GDM1 (cell line): ENCODE results near the gene TICRR.

ENCODE experiments used
- DNase-seq: peaks from one replicate; lab custom pipeline; 2025; lab: John Stamatoyannopoulos, UW

The TICRR gene

GRCh38 chr15:89654301-89654761 lies 79.1 kb downstream of the TICRR start:
- DNase-seq: no peak

GRCh38 chr15:89654847-89655805 lies 79.9 kb downstream of the TICRR start, which contains the start of gene KIF7:
TSS of gene KIF7 (minus strand) at chr15:89655467. CDS start at chr15:89652930, 2,537 bp downstream.
- no peak for DNase-seq

DNA sequence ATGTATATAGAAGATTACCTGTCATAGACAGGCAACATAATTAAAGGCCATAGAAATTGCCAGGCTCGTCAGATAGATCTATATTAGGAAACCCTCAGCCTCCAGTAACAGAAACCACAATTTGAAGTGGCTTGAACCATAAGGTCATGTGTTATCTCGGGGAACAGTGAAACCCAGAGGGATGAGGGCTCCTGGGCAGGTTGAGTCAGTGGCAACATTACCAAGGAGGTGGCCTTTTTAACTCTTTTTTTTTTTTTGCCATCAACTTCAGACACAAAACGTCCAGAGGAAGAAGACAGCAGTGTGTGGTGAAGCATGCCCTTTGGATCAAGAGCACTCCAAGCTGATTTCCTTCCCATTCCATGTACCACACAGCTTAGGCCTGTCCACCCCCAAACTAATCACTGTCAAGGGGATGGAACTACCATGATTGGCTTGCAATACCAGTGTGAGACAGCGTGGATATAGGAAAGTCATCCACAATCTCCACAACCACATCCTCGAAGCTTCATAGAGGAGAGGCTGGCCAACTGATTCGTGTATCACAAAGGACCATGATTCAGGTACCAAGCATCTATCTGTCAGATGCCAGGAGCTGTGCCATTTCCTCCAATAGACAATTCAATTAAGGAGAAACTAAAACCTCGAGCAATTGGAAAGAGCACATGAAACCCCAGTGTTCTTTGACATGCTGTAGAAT lies 81.0 kb downstream of the TICRR start:
- no peak for DNase-seq

GRCh38 chr15:89657686-89658200 lies 82.5 kb downstream of the TICRR start:
- DNase-seq: no peak

- DNase-seq: no peak
These were observed 84.0 kb downstream of the TICRR start for GRCh38 chr15:89659295-89659694.

DNA sequence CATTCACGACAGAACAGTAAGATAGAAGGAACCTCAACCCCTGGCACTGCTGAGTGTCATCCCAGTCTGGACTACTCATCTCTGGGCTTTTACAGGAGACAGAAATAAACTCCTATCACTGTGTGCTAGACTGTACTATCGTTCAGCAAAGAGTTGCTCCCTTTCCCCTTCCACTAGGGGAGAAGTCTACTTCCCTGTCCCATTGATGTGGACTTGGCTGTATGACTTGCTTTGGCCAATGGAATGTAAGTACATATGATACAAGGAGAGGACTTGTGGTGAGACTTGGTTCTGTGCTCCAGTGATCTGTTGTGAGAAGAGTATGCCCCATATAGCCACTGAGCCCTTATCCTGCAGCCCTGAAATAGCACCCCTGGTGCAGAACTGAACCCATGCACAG lies 85.3 kb downstream of the TICRR start:
- DNase-seq: no peak

- DNase-seq: no peak
These were observed 87.8 kb downstream of the TICRR start for GRCh38 chr15:89662893-89663626.

DNA sequence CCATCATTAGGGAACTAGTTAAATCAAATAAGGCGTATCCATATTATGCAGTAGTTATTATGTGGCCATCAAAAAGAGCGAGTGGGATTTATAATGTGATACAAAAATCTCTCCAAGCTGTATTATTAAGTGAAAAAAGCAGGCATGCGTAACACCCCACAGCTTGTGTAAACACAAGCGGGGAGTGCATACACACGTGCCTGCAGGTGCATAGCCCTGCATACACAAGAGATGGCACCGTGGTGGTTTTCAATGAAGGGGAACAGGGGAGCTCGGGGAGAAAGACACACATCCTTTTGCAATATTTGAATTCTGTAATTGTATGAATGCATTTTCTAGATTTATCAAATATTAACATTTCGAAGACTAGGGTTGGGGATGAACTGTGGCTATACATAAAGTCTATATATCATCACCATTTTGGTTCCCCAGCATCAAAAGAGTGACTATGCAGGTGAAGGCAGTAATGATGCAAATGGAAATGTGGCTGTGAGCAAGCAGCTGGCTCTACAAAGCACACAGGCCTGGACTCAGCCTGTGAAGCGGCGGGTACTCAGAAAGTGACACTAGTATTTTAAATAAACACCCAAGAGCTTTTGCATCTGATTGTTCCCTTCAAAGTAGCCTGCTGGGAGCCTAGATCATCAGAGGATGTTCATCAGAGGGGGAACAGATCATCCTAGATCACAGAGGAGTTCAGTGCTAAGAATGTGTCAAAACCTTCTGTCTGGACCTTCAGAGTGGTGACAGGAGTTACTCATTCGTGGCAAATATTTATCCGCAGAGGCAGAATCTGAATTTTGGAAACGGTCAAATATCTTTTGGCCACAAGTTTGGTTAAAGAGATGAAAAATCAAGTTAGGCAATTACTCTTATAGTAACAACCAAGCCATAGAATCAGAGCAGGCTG lies 89.4 kb downstream of the TICRR start:
- no peak for DNase-seq

GRCh38 chr15:89665449-89666181 lies 90.3 kb downstream of the TICRR start:
- DNase-seq: no peak

DNA sequence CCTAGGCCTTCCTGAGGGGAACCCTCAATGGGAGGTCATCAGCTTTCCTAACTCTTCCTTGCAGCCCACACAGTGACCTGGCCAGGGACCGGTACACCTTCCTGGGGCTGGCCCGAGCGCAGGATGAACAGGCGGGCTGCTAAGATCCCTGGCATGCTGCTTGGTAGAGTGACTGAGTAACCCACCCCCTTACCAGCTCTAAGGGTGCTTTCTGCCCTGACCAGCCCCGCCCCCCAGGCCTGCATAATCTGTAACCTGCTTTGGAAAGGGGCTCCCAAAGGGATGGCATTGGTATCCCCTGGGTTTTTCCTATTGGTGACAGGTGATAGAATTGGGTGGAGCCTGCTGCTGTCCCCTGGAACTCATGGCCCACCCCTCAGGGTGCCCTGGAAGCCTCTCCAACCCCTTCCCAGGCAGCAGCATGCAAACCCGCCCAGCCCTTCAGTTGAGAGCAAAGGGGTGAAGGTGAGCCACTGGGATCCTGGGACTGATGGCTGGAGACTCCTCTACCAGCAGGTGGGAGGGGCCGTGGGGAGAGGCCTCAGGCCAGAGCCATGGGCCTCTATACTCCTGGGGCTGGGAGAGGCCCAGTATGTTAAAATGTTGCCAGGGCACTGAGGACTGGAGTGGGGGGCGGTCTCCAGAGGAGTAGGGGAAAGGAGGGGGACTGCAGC lies 91.1 kb downstream of the TICRR start:
- no peak for DNase-seq

GRCh38 chr15:89666858-89667705 lies 91.8 kb downstream of the TICRR start:
- no peak for DNase-seq

DNA sequence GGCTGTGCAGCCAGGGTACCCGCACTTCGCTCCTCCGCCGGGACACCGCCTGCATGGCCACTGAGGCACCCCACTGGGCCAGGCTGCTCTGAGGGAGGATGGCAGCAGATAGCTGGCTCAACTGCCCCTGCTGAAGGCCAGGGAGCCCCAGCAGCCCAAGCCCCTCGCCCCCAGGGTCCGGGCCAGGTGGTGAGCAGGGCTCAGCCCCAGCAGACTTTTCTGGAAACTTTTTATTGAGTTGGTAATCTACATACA lies 92.4 kb downstream of the TICRR start:
- no peak for DNase-seq

- DNase-seq: no peak
These were observed 92.9 kb downstream of the TICRR start for GRCh38 chr15:89668171-89668570.

- DNase-seq: no peak
These were observed 94.1 kb downstream of the TICRR start for GRCh38 chr15:89669309-89669865.

- no peak for DNase-seq
These were observed 94.7 kb downstream of the TICRR start for GRCh38 chr15:89669941-89670340.

DNA sequence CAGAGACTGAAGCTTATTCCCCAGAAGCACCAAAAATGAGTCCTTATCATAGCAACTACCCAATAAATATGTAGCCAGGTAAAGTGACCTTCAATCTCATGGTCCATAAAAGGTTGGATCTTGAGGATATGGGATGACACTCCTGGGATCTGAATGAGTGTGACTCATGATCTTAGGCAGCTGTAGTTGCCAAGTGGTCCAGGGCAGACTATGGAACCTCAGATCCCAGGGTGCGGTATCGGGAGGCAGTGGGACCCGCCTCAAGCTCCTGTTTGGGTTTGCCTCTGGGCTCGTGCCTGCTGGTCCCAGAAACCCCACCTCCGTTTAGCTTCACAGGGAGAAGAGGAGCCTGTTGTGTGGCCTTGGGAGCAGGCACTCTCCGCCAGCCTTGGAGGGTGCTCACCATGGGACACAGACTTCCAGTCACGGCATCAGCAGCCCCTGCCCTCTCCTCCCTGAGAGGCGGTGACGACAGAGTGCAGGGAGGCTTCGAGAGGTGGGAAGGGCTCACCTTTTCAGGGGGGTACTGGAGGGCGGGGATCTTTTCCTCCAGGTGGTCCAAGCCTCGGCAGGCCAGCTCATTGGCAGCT lies 95.8 kb downstream of the TICRR start:
- DNase-seq: no peak

DNA sequence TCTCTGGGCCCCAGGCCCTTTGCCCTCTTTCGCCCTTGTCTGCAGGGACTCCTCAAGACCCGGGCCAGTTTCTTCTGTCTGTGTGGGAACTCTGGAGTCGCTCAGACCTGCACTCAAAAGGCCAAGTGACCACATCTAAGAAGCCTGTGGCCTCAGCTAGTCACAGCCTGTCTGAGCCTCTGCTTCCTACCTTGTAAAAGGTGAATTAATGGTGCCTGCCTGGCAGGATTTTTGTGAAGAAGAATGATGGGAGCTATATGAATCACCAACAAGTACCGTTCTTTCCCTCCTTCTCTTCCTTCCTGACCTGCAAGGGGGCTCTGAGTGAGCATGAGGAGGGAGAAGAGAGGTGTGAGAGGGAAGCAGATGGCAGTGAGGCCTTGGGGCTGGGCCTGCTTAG lies 96.4 kb downstream of the TICRR start:
- DNase-seq: no peak
